GM12892 (cell line): Measurements from ENCODE around the gene ERGIC1.

ENCODE experiments used
- POLR2A ChIP-seq: IDR thresholded peaks from 2 replicates; pipeline ENCODE4 v1.6.1; 2011; ENCODE audit warnings: low read depth, low read length, control low read depth
- POLR2AphosphoS5 ChIP-seq: IDR thresholded peaks from 2 replicates; pipeline ENCODE4 v1.6.1; 2011; ENCODE audit warnings: low read depth, low read length, control low read depth

GRCh38 chr5:172953776-172954675 lies 120.0 kb downstream of the ERGIC1 start:
- TF ChIP-seq POLR2A (no peak), POLR2AphosphoS5 (0 out of 2 replicates have a peak, but pooled peaks have one; percentile 9)
